ENCODE data around the gene ANKAR.
A peak's percentile ranks its signal among the peaks of the same experiment; 100 is the strongest.

ANKAR gene

GRCh38 chr2:189639007-189639609 lies 35.4 kb upstream of the ANKAR start:
- TF ChIP-seq CTCF (conservative IDR thresholded peaks at IDR 0.05; ENCODE audit: low read length) (no peak), EZH2phosphoT487 (IDR thresholded peaks at IDR 0.05; ENCODE audit: borderline replicate concordance) (no peak)
- H3K27me3 ChIP-seq (ENCODE audit: insufficient read depth, low read length, poor library complexity, severe bottlenecking), result no peaks in the 10 kb centered on the region
- no peaks in the 10 kb centered on the region for H3K36me3 ChIP-seq (ENCODE audit: insufficient read depth, low read length)
- H3K4me1 ChIP-seq (ENCODE audit: insufficient read depth, low read length, poor library complexity, severe bottlenecking), result no peaks in the 10 kb centered on the region
- H4K20me1 ChIP-seq (ENCODE audit: insufficient read depth, low read length, poor library complexity, severe bottlenecking), result no peaks in the 10 kb centered on the region
- H3K9me2 ChIP-seq (replicated peaks; ENCODE audit: low read depth, low read length), result no peaks in the 10 kb centered on the region
- H2AFZ ChIP-seq (ENCODE audit: low read length), result no peak overlapping the region
- H3K9me3 ChIP-seq (ENCODE audit: insufficient read depth, low read depth, low read length), result no peaks in the 10 kb centered on the region
- H3F3A ChIP-seq (ENCODE audit: low read depth), result no peaks in the 10 kb centered on the region
- no peak overlapping the region for H3K4me2 ChIP-seq (ENCODE audit: low read depth, low read length, poor library complexity, severe bottlenecking)
- no peaks in the 10 kb centered on the region for H3K79me2 ChIP-seq (ENCODE audit: insufficient read depth, low read length)
- H3K4me3 ChIP-seq (ENCODE audit: low read length, poor library complexity, severe bottlenecking), result no peak overlapping the region
- no peak overlapping the region for H3K9ac ChIP-seq (ENCODE audit: low read depth, low read length, poor library complexity, severe bottlenecking)

- Histone ChIP-seq H3K4me1 (ENCODE audit: insufficient read depth, low read length, poor library complexity, severe bottlenecking) (no peaks in the 10 kb centered on the region), H3K4me3 (ENCODE audit: low read length, poor library complexity, severe bottlenecking) (no peak overlapping the region)
- no peak for TF ChIP-seq EZH2phosphoT487 (IDR thresholded peaks at IDR 0.05; ENCODE audit: borderline replicate concordance)
- TF ChIP-seq CTCF (conservative IDR thresholded peaks at IDR 0.05; ENCODE audit: low read length), result no peak
These were observed 33.5 kb upstream of the ANKAR start for GRCh38 chr2:189641002-189641401.

GRCh38 chr2:189641590-189641989 lies 32.9 kb upstream of the ANKAR start:
- no peaks in the 10 kb centered on the region for H3K36me3 ChIP-seq (ENCODE audit: insufficient read depth, low read length)
- no peaks in the 10 kb centered on the region for H3K27me3 ChIP-seq (ENCODE audit: insufficient read depth, low read length, poor library complexity, severe bottlenecking)
- no peaks in the 10 kb centered on the region for H4K20me1 ChIP-seq (ENCODE audit: insufficient read depth, low read length, poor library complexity, severe bottlenecking)
- H3F3A ChIP-seq (ENCODE audit: low read depth), result no peaks in the 10 kb centered on the region
- H3K4me3 ChIP-seq (ENCODE audit: low read length, poor library complexity, severe bottlenecking), result no peak overlapping the region
- H3K4me1 ChIP-seq (ENCODE audit: insufficient read depth, low read length, poor library complexity, severe bottlenecking), result no peaks in the 10 kb centered on the region
- H2AFZ ChIP-seq (ENCODE audit: low read length), result peak overlapping the region; percentile 20; the same call in 1 of the 2 replicates
- TF ChIP-seq CTCF (conservative IDR thresholded peaks at IDR 0.05; ENCODE audit: low read length) (no peak), EZH2phosphoT487 (IDR thresholded peaks at IDR 0.05; ENCODE audit: borderline replicate concordance) (no peak)
- H3K79me2 ChIP-seq (ENCODE audit: insufficient read depth, low read length), result no peaks in the 10 kb centered on the region
- no peaks in the 10 kb centered on the region for H3K9me2 ChIP-seq (replicated peaks; ENCODE audit: low read depth, low read length)
- H3K9me3 ChIP-seq (ENCODE audit: insufficient read depth, low read depth, low read length), result no peaks in the 10 kb centered on the region
- H3K4me2 ChIP-seq (ENCODE audit: low read depth, low read length, poor library complexity, severe bottlenecking), result no peak overlapping the region
- no peak overlapping the region for H3K9ac ChIP-seq (ENCODE audit: low read depth, low read length, poor library complexity, severe bottlenecking)

More at GRCh38 chr2:189641002-189641401, 33.5 kb upstream of the ANKAR start:
- no peaks in the 10 kb centered on the region for H3K79me2 ChIP-seq (ENCODE audit: insufficient read depth, low read length)
- no peak overlapping the region for H3K9ac ChIP-seq (ENCODE audit: low read depth, low read length, poor library complexity, severe bottlenecking)
- H3K27me3 ChIP-seq (ENCODE audit: insufficient read depth, low read length, poor library complexity, severe bottlenecking), result no peaks in the 10 kb centered on the region
- H3K36me3 ChIP-seq (ENCODE audit: insufficient read depth, low read length), result no peaks in the 10 kb centered on the region
- no peak overlapping the region for H2AFZ ChIP-seq (ENCODE audit: low read length)
- H4K20me1 ChIP-seq (ENCODE audit: insufficient read depth, low read length, poor library complexity, severe bottlenecking), result no peaks in the 10 kb centered on the region
- no peak overlapping the region for H3K4me2 ChIP-seq (ENCODE audit: low read depth, low read length, poor library complexity, severe bottlenecking)
- no peaks in the 10 kb centered on the region for H3K9me2 ChIP-seq (replicated peaks; ENCODE audit: low read depth, low read length)
- no peaks in the 10 kb centered on the region for H3K9me3 ChIP-seq (ENCODE audit: insufficient read depth, low read depth, low read length)
- no peaks in the 10 kb centered on the region for H3F3A ChIP-seq (ENCODE audit: low read depth)
